ENCODE data around the gene LONRF2. TPM values are rescaled to one million over a fixed set of nuclear protein-coding genes. Genes with fewer than 3 reads are reported as not detected.

The LONRF2 gene
- total RNA-seq, 4 donors from 2014 or later = 1.3 to 2.5 (median 2.0) TPM

GRCh38 chr2:100265226-100265625 is 57.1 kb downstream of the LONRF2 start:
- Histone ChIP-seq H3K9me3 (no peaks in the 10 kb centered on the region), H3K27me3 (no peaks in the 10 kb centered on the region), H3K4me3 (no peak overlapping the region), H3K4me1 (no peaks in the 10 kb centered on the region), H3K27ac (no peak overlapping the region), H3K36me3 (no peaks in the 10 kb centered on the region)
- no peak for DNase-seq (ENCODE audit: low spot score in 2 of 2)
- TF ChIP-seq EP300 (IDR thresholded peaks at IDR 0.05) (no peak), POLR2A (IDR thresholded peaks at IDR 0.05) (no peak), CTCF (IDR thresholded peaks at IDR 0.05) (no peak), POLR2AphosphoS5 (IDR thresholded peaks at IDR 0.05) (no peak)
- WGBS = 89% methylated on average over 6 of the region's 9 CpGs

GRCh38 chr2:100264651-100265050 is 57.6 kb downstream of the LONRF2 start:
- no peak overlapping the region for H3K27ac ChIP-seq
- DNase-seq (ENCODE audit: low spot score in 2 of 2) = peak in 1 of 2 donors; percentile 68
- H3K4me1 ChIP-seq = no peaks in the 10 kb centered on the region
- H3K9me3 ChIP-seq = no peaks in the 10 kb centered on the region
- no peaks in the 10 kb centered on the region for H3K27me3 ChIP-seq
- H3K4me3 ChIP-seq = no peak overlapping the region
- TF ChIP-seq POLR2A (IDR thresholded peaks at IDR 0.05) (no peak), POLR2AphosphoS5 (IDR thresholded peaks at IDR 0.05) (no peak), EP300 (IDR thresholded peaks at IDR 0.05) (no peak), CTCF (IDR thresholded peaks at IDR 0.05) (no peak)
- 100% methylated on average over 3 of the region's 4 CpGs for WGBS
- no peaks in the 10 kb centered on the region for H3K36me3 ChIP-seq

- no peaks in the 10 kb centered on the region for H3K4me1 ChIP-seq
- no peak for TF ChIP-seq POLR2AphosphoS5 (IDR thresholded peaks at IDR 0.05)
- no peak for TF ChIP-seq CTCF (IDR thresholded peaks at IDR 0.05)
- TF ChIP-seq POLR2A (IDR thresholded peaks at IDR 0.05) = no peak
- TF ChIP-seq EP300 (IDR thresholded peaks at IDR 0.05) = no peak
- no peak overlapping the region for H3K4me3 ChIP-seq
- no peaks in the 10 kb centered on the region for H3K36me3 ChIP-seq
- no CpG with 5 or more reads among the region's 8 CpGs for WGBS
- peak in 1 of 2 donors; percentile 54 for DNase-seq (ENCODE audit: low spot score in 2 of 2)
- H3K27ac ChIP-seq = no peak overlapping the region
- no peaks in the 10 kb centered on the region for H3K9me3 ChIP-seq
- H3K27me3 ChIP-seq = no peaks in the 10 kb centered on the region
These were observed 58.2 kb downstream of the LONRF2 start for GRCh38 chr2:100264121-100264520.

- DNase-seq (ENCODE audit: low spot score in 2 of 2) = peak; percentile 83 to 86
- H3K27me3 ChIP-seq = no peaks in the 10 kb centered on the region
- TF ChIP-seq POLR2A (IDR thresholded peaks at IDR 0.05) = no peak
- peak; percentile 79 to 88 for TF ChIP-seq CTCF (IDR thresholded peaks at IDR 0.05)
- no peak for TF ChIP-seq POLR2AphosphoS5 (IDR thresholded peaks at IDR 0.05)
- TF ChIP-seq EP300 (IDR thresholded peaks at IDR 0.05) = no peak
These were observed 59.6 kb downstream of the LONRF2 start for GRCh38 chr2:100262555-100263320.

GRCh38 chr2:100262046-100262445 is 60.3 kb downstream of the LONRF2 start:
- Histone ChIP-seq H3K36me3 (no peaks in the 10 kb centered on the region), H3K4me3 (no peak overlapping the region), H3K27me3 (no peaks in the 10 kb centered on the region), H3K4me1 (no peaks in the 10 kb centered on the region), H3K27ac (no peak overlapping the region), H3K9me3 (no peaks in the 10 kb centered on the region)
- 89% methylated on average over 4 of the region's 4 CpGs for WGBS
- DNase-seq (ENCODE audit: low spot score in 2 of 2) = peak in 1 of 2 donors; percentile 75
- no peak for TF ChIP-seq CTCF (IDR thresholded peaks at IDR 0.05)
- no peak for TF ChIP-seq EP300 (IDR thresholded peaks at IDR 0.05)
- TF ChIP-seq POLR2A (IDR thresholded peaks at IDR 0.05) = no peak
- no peak for TF ChIP-seq POLR2AphosphoS5 (IDR thresholded peaks at IDR 0.05)

More at GRCh38 chr2:100262555-100263320, 59.6 kb downstream of the LONRF2 start:
- H3K36me3 ChIP-seq = no peaks in the 10 kb centered on the region
- H3K9me3 ChIP-seq = no peaks in the 10 kb centered on the region
- no peak overlapping the region for H3K27ac ChIP-seq
- no peaks in the 10 kb centered on the region for H3K4me1 ChIP-seq
- WGBS = 18% methylated on average over 13 of the region's 13 CpGs
- no peak overlapping the region for H3K4me3 ChIP-seq
